ENCODE results near the gene COQ2. TPM values are rescaled to one million over a fixed set of nuclear protein-coding genes. Genes with fewer than 3 reads are reported as not detected.

Gene COQ2
- total RNA-seq, 1 experiment from 2014 or later = 23.8 TPM

GRCh38 chr4:83263106-83263505, 21.5 kb downstream of the COQ2 start:
- intact Hi-C loops (cut with micrococcal nuclease) = no loop called here
- no peaks in the 10 kb centered on the region for H4K20me1 ChIP-seq (ENCODE audit: low read length)
- ChIA-PET CTCF (no interaction called here), POLR2A (ENCODE audit: unreplicated experiment) (no interaction called here)
- no peak overlapping the region for H3K27ac ChIP-seq (ENCODE audit: low read length)
- H3K4me1 ChIP-seq (ENCODE audit: insufficient read depth, low read length) = peaks cover 4% of the 10 kb centered on the region
- no peaks in the 10 kb centered on the region for H3K36me3 ChIP-seq (ENCODE audit: low read depth, low read length)
- H3K4me2 ChIP-seq (ENCODE audit: low read length) = no peak overlapping the region
- no peaks in the 10 kb centered on the region for H3K27me3 ChIP-seq (ENCODE audit: low read length)
- no peaks in the 10 kb centered on the region for H3F3A ChIP-seq (ENCODE audit: low read length, unreplicated experiment)
- no peaks in the 10 kb centered on the region for H3K9me3 ChIP-seq (ENCODE audit: low read length)
- H3K79me2 ChIP-seq (ENCODE audit: low read length) = no peaks in the 10 kb centered on the region
- BruUV-seq (replicated peaks) = no TSS peak
- ATAC-seq (no peak), DNase-seq (no peak)
- H2AFZ ChIP-seq (ENCODE audit: low read length) = no peak overlapping the region
- TF ChIP-seq EZH2 (IDR thresholded peaks at IDR 0.05; ENCODE audit: low read length, unreplicated experiment) (no peak), CTCF (conservative IDR thresholded peaks at IDR 0.05; ENCODE audit: low read depth, low read length) (no peak), EZH2phosphoT487 (IDR thresholded peaks at IDR 0.05; ENCODE audit: borderline replicate concordance, low read length) (no peak)
- no peaks in the 10 kb centered on the region for H3K9me2 ChIP-seq (replicated peaks; ENCODE audit: low read length)
- no peak overlapping the region for H3K4me3 ChIP-seq (ENCODE audit: low read length)
- H3K9ac ChIP-seq (ENCODE audit: low read length) = no peak overlapping the region

- POLR2A ChIA-PET (ENCODE audit: unreplicated experiment) = no interaction called here
- H3K27ac ChIP-seq (ENCODE audit: low read length) = no peak overlapping the region
- no peak for TF ChIP-seq EZH2 (IDR thresholded peaks at IDR 0.05; ENCODE audit: low read length, unreplicated experiment)
- TF ChIP-seq EZH2phosphoT487 (IDR thresholded peaks at IDR 0.05; ENCODE audit: borderline replicate concordance, low read length) = no peak
- TF ChIP-seq CTCF (conservative IDR thresholded peaks at IDR 0.05; ENCODE audit: low read depth, low read length) = no peak
These were observed 21.9 kb downstream of the COQ2 start for GRCh38 chr4:83262682-83263081.

GRCh38 chr4:83261307-83261706, 23.3 kb downstream of the COQ2 start:
- Histone ChIP-seq H4K20me1 (ENCODE audit: low read length) (no peaks in the 10 kb centered on the region), H3K9me2 (replicated peaks; ENCODE audit: low read length) (no peaks in the 10 kb centered on the region), H3K79me2 (ENCODE audit: low read length) (no peaks in the 10 kb centered on the region), H3K4me2 (ENCODE audit: low read length) (no peak overlapping the region), H3K4me1 (ENCODE audit: insufficient read depth, low read length) (peaks cover 18% of the 10 kb centered on the region), H3K36me3 (ENCODE audit: low read depth, low read length) (0 out of 2 replicates have a peak, but pooled peaks cover 2% of the 10 kb centered on the region), H2AFZ (ENCODE audit: low read length) (no peak overlapping the region), H3K27me3 (ENCODE audit: low read length) (no peaks in the 10 kb centered on the region), H3K9ac (ENCODE audit: low read length) (no peak overlapping the region), H3K27ac (ENCODE audit: low read length) (no peak overlapping the region), H3K4me3 (ENCODE audit: low read length) (no peak overlapping the region), H3K9me3 (ENCODE audit: low read length) (no peaks in the 10 kb centered on the region), H3F3A (ENCODE audit: low read length, unreplicated experiment) (no peaks in the 10 kb centered on the region)
- BruUV-seq (replicated peaks) = no TSS peak
- ChIA-PET CTCF (interaction anchor here (0.6 kb wide), 1 partner anchor 248 kb away, joined by 4 read pairs; no protein-coding TSS in a partner anchor), POLR2A (ENCODE audit: unreplicated experiment) (no interaction called here)
- ATAC-seq (no peak), DNase-seq (no peak)
- intact Hi-C loops (cut with micrococcal nuclease) = loop anchor here (2.0 kb wide), 1 partner anchor 187 kb away; no protein-coding TSS in a partner anchor
- TF ChIP-seq CTCF (conservative IDR thresholded peaks at IDR 0.05; ENCODE audit: low read depth, low read length) = no peak

More at GRCh38 chr4:83262682-83263081, 21.9 kb downstream of the COQ2 start:
- DNase-seq (no peak), ATAC-seq (no peak)
- peaks cover 8% of the 10 kb centered on the region for H3K4me1 ChIP-seq (ENCODE audit: insufficient read depth, low read length)
- H3K9me2 ChIP-seq (replicated peaks; ENCODE audit: low read length) = no peaks in the 10 kb centered on the region
- H3K36me3 ChIP-seq (ENCODE audit: low read depth, low read length) = no peaks in the 10 kb centered on the region
- H4K20me1 ChIP-seq (ENCODE audit: low read length) = no peaks in the 10 kb centered on the region
- H2AFZ ChIP-seq (ENCODE audit: low read length) = no peak overlapping the region
- no TSS peak for BruUV-seq (replicated peaks)
- H3K9me3 ChIP-seq (ENCODE audit: low read length) = no peaks in the 10 kb centered on the region
- CTCF ChIA-PET = interaction anchor here (0.7 kb wide), 1 partner anchor 246 kb away, joined by 3 read pairs; no protein-coding TSS in a partner anchor
- H3K4me2 ChIP-seq (ENCODE audit: low read length) = no peak overlapping the region
- no peak overlapping the region for H3K9ac ChIP-seq (ENCODE audit: low read length)
- H3K27me3 ChIP-seq (ENCODE audit: low read length) = no peaks in the 10 kb centered on the region
- H3K4me3 ChIP-seq (ENCODE audit: low read length) = no peak overlapping the region
- no peaks in the 10 kb centered on the region for H3F3A ChIP-seq (ENCODE audit: low read length, unreplicated experiment)
- intact Hi-C loops (cut with micrococcal nuclease) = no loop called here
- H3K79me2 ChIP-seq (ENCODE audit: low read length) = no peaks in the 10 kb centered on the region
